Measurements from ENCODE around the gene GRID2.

The GRID2 gene

DNA sequence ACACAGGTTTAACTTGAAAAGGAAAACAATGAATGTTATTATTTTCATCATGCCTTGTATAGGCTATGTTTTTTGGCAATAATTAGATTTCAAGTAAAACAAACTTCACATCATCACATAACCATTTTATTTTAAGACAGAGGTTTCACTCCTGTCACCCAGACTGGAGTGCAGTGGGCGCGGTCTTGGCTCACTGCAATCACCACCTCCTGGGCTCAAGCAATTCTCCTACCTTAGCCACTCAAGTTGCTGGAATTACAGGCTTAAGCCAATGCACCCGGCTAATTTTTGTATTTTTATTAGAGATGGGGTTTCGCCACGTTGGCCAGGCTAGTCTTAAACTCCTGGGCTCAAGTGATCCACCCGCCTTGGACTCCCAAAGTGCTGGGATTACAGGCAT is 866.2 kb downstream of the GRID2 start:
- TF ChIP-seq, protein P1, sequence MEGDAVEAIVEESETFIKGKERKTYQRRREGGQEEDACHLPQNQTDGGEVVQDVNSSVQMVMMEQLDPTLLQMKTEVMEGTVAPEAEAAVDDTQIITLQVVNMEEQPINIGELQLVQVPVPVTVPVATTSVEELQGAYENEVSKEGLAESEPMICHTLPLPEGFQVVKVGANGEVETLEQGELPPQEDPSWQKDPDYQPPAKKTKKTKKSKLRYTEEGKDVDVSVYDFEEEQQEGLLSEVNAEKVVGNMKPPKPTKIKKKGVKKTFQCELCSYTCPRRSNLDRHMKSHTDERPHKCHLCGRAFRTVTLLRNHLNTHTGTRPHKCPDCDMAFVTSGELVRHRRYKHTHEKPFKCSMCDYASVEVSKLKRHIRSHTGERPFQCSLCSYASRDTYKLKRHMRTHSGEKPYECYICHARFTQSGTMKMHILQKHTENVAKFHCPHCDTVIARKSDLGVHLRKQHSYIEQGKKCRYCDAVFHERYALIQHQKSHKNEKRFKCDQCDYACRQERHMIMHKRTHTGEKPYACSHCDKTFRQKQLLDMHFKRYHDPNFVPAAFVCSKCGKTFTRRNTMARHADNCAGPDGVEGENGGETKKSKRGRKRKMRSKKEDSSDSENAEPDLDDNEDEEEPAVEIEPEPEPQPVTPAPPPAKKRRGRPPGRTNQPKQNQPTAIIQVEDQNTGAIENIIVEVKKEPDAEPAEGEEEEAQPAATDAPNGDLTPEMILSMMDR (IDR thresholded peaks at IDR 0.05; ENCODE audit: insufficient read depth, low read depth, low read length, missing control alignments), result no peak
- no peak overlapping the region for H3K4me3 ChIP-seq (ENCODE audit: low read length)
- DNase-seq (ENCODE audit: low read depth), result no peak

DNA sequence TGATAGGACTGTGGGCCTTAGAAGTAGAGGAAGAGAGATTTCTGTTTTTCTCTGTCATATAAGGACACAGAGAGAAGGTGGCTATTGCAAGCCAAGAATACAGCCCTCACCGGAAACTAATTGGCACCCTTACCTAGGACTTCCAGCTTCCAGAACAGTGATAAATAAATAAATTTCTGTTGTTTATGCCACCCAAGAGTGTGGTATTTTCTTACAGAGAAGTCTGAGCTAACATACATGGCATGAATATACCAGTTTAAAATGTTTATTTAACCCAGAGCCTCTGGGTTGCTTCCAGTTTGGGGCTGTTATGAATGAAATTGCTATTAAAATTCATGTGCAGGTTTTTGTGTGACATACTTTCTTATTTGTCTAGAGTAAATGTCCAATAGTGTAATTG is 870.8 kb downstream of the GRID2 start:
- TF ChIP-seq, protein P1 (IDR thresholded peaks at IDR 0.05; ENCODE audit: insufficient read depth, low read depth, low read length, missing control alignments), result no peak
- no peak for DNase-seq (ENCODE audit: low read depth)
- no peak overlapping the region for H3K4me3 ChIP-seq (ENCODE audit: low read length)

DNA sequence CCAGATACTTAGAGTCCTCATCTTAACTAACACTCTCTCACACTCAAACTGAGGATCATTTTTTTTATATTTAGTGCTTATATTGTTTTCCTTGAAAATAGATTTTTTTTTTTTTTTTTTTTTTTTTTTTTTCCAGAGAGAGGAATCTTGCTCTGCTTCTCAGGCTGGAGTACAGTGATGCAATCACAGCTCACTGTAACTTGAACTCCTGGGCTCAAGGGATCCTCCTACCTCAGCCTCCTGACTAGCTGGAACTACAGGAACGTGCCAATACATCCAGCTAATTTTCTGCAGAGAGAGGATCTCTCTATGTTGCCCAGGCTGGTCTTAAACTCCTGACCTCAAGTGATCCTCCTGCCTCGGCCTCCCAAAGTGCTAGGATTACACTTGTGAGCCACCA is 874.5 kb downstream of the GRID2 start:
- TF ChIP-seq, protein P1 (IDR thresholded peaks at IDR 0.05; ENCODE audit: insufficient read depth, low read depth, low read length, missing control alignments), result no peak
- DNase-seq (ENCODE audit: low read depth), result peak; percentile 4
- H3K4me3 ChIP-seq (ENCODE audit: low read length), result no peak overlapping the region

DNA sequence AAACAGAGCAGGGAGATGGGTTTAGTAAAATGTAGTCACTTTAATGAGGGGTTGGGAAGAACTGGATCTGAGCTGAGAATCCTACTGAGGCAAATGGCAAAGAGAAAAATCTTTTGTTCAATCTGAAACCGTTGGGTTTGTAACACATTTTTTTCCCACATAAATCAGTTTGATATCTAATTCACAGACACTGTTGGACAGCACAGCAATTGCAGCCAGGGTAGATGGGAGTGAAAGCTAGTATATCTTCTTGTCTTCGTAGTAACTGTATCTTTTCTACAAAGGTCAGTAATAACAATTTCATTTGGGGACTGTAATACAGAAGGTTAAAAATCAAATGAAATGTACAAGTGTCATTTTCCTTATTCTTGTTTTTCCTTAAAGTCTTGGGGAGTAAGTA is 875.3 kb downstream of the GRID2 start:
- TF ChIP-seq, protein P1 (IDR thresholded peaks at IDR 0.05; ENCODE audit: insufficient read depth, low read depth, low read length, missing control alignments), result no peak
- no peak overlapping the region for H3K4me3 ChIP-seq (ENCODE audit: low read length)
- DNase-seq (ENCODE audit: low read depth), result no peak

DNA sequence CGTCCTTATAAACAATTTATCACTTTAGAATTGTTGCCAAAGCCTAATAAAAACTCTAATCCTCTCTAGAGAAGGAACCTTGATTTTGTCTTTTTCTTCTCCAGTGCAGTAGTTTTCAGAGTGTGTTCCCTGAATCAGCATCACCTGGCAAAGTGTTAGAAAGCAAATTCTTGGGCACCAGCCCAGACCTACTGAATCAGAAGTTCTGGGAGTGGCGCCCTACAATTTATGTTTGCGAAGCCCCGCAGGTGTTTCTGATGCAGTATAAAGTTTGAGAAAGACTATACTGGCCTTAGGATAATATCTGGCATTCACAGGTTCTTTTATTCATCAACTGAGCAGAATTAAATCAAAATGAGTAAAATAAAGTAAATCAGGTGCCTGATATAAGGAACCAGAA is 879.0 kb downstream of the GRID2 start:
- peak; percentile 88 for DNase-seq (ENCODE audit: low read depth)
- TF ChIP-seq, protein P1 (IDR thresholded peaks at IDR 0.05; ENCODE audit: insufficient read depth, low read depth, low read length, missing control alignments), result no peak
- no peak overlapping the region for H3K4me3 ChIP-seq (ENCODE audit: low read length)

DNA sequence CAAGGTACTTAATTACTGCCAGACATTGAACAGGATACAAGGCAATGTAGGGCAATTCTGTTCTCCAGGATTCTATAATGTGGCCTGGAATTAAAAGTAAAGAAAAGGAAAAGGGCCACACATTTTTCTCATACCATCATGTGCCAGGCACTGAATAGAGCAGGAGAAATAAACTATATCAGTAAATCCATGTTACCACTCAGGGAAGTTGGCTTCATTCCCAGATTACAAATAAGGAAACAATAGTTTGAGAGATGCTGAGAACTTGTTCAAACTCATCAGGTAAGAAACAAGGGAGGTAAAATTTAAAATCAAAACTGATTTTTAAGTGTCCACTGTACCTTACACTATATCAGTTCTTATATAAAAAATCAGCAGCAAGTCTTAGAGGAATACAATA is 879.8 kb downstream of the GRID2 start:
- H3K4me3 ChIP-seq (ENCODE audit: low read length), result no peak overlapping the region
- TF ChIP-seq, protein P1 (IDR thresholded peaks at IDR 0.05; ENCODE audit: insufficient read depth, low read depth, low read length, missing control alignments), result no peak
- DNase-seq (ENCODE audit: low read depth), result peak; percentile 78

DNA sequence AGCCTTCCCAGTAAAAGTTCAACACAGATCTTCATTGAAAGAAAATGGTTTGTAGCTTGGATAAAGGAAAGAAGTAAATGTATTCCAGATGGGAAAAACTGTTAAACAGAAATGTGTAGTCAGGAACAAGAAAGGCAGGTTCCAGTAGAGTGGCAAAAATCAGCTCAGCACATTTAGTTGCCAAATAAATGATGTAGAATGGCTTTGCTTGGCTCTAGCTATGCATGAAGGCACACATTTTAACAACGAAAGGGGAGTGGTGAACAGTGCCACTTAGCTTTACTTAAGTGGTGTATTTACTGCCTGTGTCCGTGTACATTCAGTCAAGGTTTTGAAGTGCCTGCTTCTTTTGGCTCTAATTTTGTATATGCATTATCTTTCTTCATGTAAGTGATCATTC is 880.3 kb downstream of the GRID2 start:
- TF ChIP-seq, protein P1 (IDR thresholded peaks at IDR 0.05; ENCODE audit: insufficient read depth, low read depth, low read length, missing control alignments), result no peak
- H3K4me3 ChIP-seq (ENCODE audit: low read length), result no peak overlapping the region
- DNase-seq (ENCODE audit: low read depth), result peak; percentile 33
